ENCODE measurements around the gene POMZP3.
A peak's percentile ranks its signal among the peaks of the same experiment; 100 is the strongest.
"Not testable (repeated sequence)": the region's sequence is repeated elsewhere in the genome, so short reads cannot be mapped to it uniquely, and the experiment has no call there.

The POMZP3 gene
- 2.0 to 10.7 (median 5.1) reads per million in 4 experiments for total RNA-seq

- DNase-seq: peak; percentile 7
Measured at GRCh38 chr7:76626989-76627642, at the start of gene POMZP3. POMZP3 (minus strand) TSS chr7:76627279; CDS start chr7:76626064, 1,215 bp downstream.

- DNase-seq: not testable (repeated sequence)
Measured at GRCh38 chr7:76675783-76676182, 48.7 kb upstream of the POMZP3 start.

- DNase-seq: not testable (repeated sequence)
Measured at GRCh38 chr7:76673346-76673745, 46.3 kb upstream of the POMZP3 start.

- not testable (repeated sequence) for DNase-seq
Measured at GRCh38 chr7:76659212-76659611, 32.1 kb upstream of the POMZP3 start.

GRCh38 chr7:76656425-76656824 lies 29.3 kb upstream of the POMZP3 start:
- DNase-seq: not testable (repeated sequence)

- not testable (repeated sequence) for DNase-seq
Measured at GRCh38 chr7:76642620-76643019, 15.5 kb upstream of the POMZP3 start.

- DNase-seq: not testable (repeated sequence)
Measured at GRCh38 chr7:76637061-76637691, 10.1 kb upstream of the POMZP3 start.

GRCh38 chr7:76626581-76626980 lies 498 bp downstream of the POMZP3 start:
- not testable (repeated sequence) for DNase-seq

- DNase-seq: not testable (repeated sequence)
Measured at GRCh38 chr7:76619439-76620190, 7.5 kb downstream of the POMZP3 start.

GRCh38 chr7:76613783-76614182 lies 13.3 kb downstream of the POMZP3 start:
- DNase-seq: not testable (repeated sequence)

GRCh38 chr7:76612232-76612631 lies 14.8 kb downstream of the POMZP3 start:
- DNase-seq: not testable (repeated sequence)

GRCh38 chr7:76609864-76610263 lies 17.2 kb downstream of the POMZP3 start:
- DNase-seq: not testable (repeated sequence)

- not testable (repeated sequence) for DNase-seq
Measured at GRCh38 chr7:76608469-76608868, 18.6 kb downstream of the POMZP3 start.

GRCh38 chr7:76606027-76606426 lies 21.1 kb downstream of the POMZP3 start:
- not testable (repeated sequence) for DNase-seq

GRCh38 chr7:76600650-76601049 lies 26.4 kb downstream of the POMZP3 start:
- DNase-seq: not testable (repeated sequence)

GRCh38 chr7:76600116-76600482 lies 27.0 kb downstream of the POMZP3 start:
- DNase-seq: not testable (repeated sequence)

GRCh38 chr7:76598590-76599264 lies 28.4 kb downstream of the POMZP3 start:
- DNase-seq: not testable (repeated sequence)

- not testable (repeated sequence) for DNase-seq
Measured at GRCh38 chr7:76597288-76597687, 29.8 kb downstream of the POMZP3 start.

- DNase-seq: not testable (repeated sequence)
Measured at GRCh38 chr7:76592694-76593093, 34.4 kb downstream of the POMZP3 start.

- DNase-seq: not testable (repeated sequence)
Measured at GRCh38 chr7:76591602-76592304, 35.3 kb downstream of the POMZP3 start.

GRCh38 chr7:76591033-76591432 lies 36.0 kb downstream of the POMZP3 start:
- not testable (repeated sequence) for DNase-seq

GRCh38 chr7:76588586-76588985 lies 38.5 kb downstream of the POMZP3 start:
- not testable (repeated sequence) for DNase-seq

All from effector CD8-positive, alpha-beta T cell (primary cell).